Measurements from ENCODE around the gene NTN1.

The NTN1 gene

GRCh38 chr17:9124554-9124935, 103.2 kb downstream of the NTN1 start:
- TF ChIP-seq PAX5 (IDR thresholded peaks at IDR 0.05; ENCODE audit: insufficient read depth, low read length, severe bottlenecking) (no peak), POU2F2 (IDR thresholded peaks at IDR 0.05; ENCODE audit: low read depth, low read length) (no peak), TAF1 (IDR thresholded peaks at IDR 0.05; ENCODE audit: low read depth, low read length) (no peak), POLR2A (IDR thresholded peaks at IDR 0.05; ENCODE audit: low read depth, low read length) (no peak), POLR2AphosphoS5 (IDR thresholded peaks at IDR 0.05; ENCODE audit: low read depth, low read length) (no peak), SPI1 (IDR thresholded peaks at IDR 0.05; ENCODE audit: low read depth, low read length) (no peak)
- DNase-seq (ENCODE audit: insufficient read length, low spot score) (no peak), FAIRE-seq (no peak)

GRCh38 chr17:9125722-9126121, 104.4 kb downstream of the NTN1 start:
- TF ChIP-seq POLR2A (IDR thresholded peaks at IDR 0.05; ENCODE audit: low read depth, low read length) (no peak), POU2F2 (IDR thresholded peaks at IDR 0.05; ENCODE audit: low read depth, low read length) (no peak), PAX5 (IDR thresholded peaks at IDR 0.05; ENCODE audit: insufficient read depth, low read length, severe bottlenecking) (no peak), TAF1 (IDR thresholded peaks at IDR 0.05; ENCODE audit: low read depth, low read length) (no peak), SPI1 (IDR thresholded peaks at IDR 0.05; ENCODE audit: low read depth, low read length) (no peak), POLR2AphosphoS5 (IDR thresholded peaks at IDR 0.05; ENCODE audit: low read depth, low read length) (no peak)
- no peak for FAIRE-seq
- DNase-seq (ENCODE audit: insufficient read length, low spot score), result no peak

- TF ChIP-seq PAX5 (IDR thresholded peaks at IDR 0.05; ENCODE audit: insufficient read depth, low read length, severe bottlenecking), result no peak
- TF ChIP-seq POU2F2 (IDR thresholded peaks at IDR 0.05; ENCODE audit: low read depth, low read length), result no peak
- TF ChIP-seq TAF1 (IDR thresholded peaks at IDR 0.05; ENCODE audit: low read depth, low read length), result no peak
- TF ChIP-seq POLR2A (IDR thresholded peaks at IDR 0.05; ENCODE audit: low read depth, low read length), result no peak
- TF ChIP-seq POLR2AphosphoS5 (IDR thresholded peaks at IDR 0.05; ENCODE audit: low read depth, low read length), result no peak
- no peak for TF ChIP-seq SPI1 (IDR thresholded peaks at IDR 0.05; ENCODE audit: low read depth, low read length)
- DNase-seq (ENCODE audit: insufficient read length, low spot score), result no peak
- no peak for FAIRE-seq
These were observed 106.0 kb downstream of the NTN1 start for GRCh38 chr17:9127340-9127739.

GRCh38 chr17:9131371-9131770, 110.1 kb downstream of the NTN1 start:
- DNase-seq (ENCODE audit: insufficient read length, low spot score) (no peak), FAIRE-seq (no peak)

GRCh38 chr17:9132291-9132690, 111.0 kb downstream of the NTN1 start:
- TF ChIP-seq SPI1 (IDR thresholded peaks at IDR 0.05; ENCODE audit: low read depth, low read length), result no peak
- TF ChIP-seq TAF1 (IDR thresholded peaks at IDR 0.05; ENCODE audit: low read depth, low read length), result no peak
- TF ChIP-seq POU2F2 (IDR thresholded peaks at IDR 0.05; ENCODE audit: low read depth, low read length), result no peak
- no peak for DNase-seq (ENCODE audit: insufficient read length, low spot score)
- no peak for FAIRE-seq

More at GRCh38 chr17:9131371-9131770, 110.1 kb downstream of the NTN1 start:
- TF ChIP-seq POLR2A (IDR thresholded peaks at IDR 0.05; ENCODE audit: low read depth, low read length) (no peak), PAX5 (IDR thresholded peaks at IDR 0.05; ENCODE audit: insufficient read depth, low read length, severe bottlenecking) (no peak), SPI1 (IDR thresholded peaks at IDR 0.05; ENCODE audit: low read depth, low read length) (no peak), POU2F2 (IDR thresholded peaks at IDR 0.05; ENCODE audit: low read depth, low read length) (no peak), POLR2AphosphoS5 (IDR thresholded peaks at IDR 0.05; ENCODE audit: low read depth, low read length) (no peak), TAF1 (IDR thresholded peaks at IDR 0.05; ENCODE audit: low read depth, low read length) (no peak)

- no peak for FAIRE-seq
- no peak for DNase-seq (ENCODE audit: insufficient read length, low spot score)
- no peak for TF ChIP-seq POLR2A (IDR thresholded peaks at IDR 0.05; ENCODE audit: low read depth, low read length)
- no peak for TF ChIP-seq PAX5 (IDR thresholded peaks at IDR 0.05; ENCODE audit: insufficient read depth, low read length, severe bottlenecking)
- no peak for TF ChIP-seq POU2F2 (IDR thresholded peaks at IDR 0.05; ENCODE audit: low read depth, low read length)
- no peak for TF ChIP-seq POLR2AphosphoS5 (IDR thresholded peaks at IDR 0.05; ENCODE audit: low read depth, low read length)
- TF ChIP-seq SPI1 (IDR thresholded peaks at IDR 0.05; ENCODE audit: low read depth, low read length), result no peak
- no peak for TF ChIP-seq TAF1 (IDR thresholded peaks at IDR 0.05; ENCODE audit: low read depth, low read length)
These were observed 111.8 kb downstream of the NTN1 start for GRCh38 chr17:9132944-9133610.

GRCh38 chr17:9138161-9138717, 116.9 kb downstream of the NTN1 start:
- FAIRE-seq (no peak), DNase-seq (ENCODE audit: insufficient read length, low spot score) (no peak)
- TF ChIP-seq POU2F2 (IDR thresholded peaks at IDR 0.05; ENCODE audit: low read depth, low read length), result no peak
- no peak for TF ChIP-seq POLR2AphosphoS5 (IDR thresholded peaks at IDR 0.05; ENCODE audit: low read depth, low read length)
- no peak for TF ChIP-seq TAF1 (IDR thresholded peaks at IDR 0.05; ENCODE audit: low read depth, low read length)
- TF ChIP-seq PAX5 (IDR thresholded peaks at IDR 0.05; ENCODE audit: insufficient read depth, low read length, severe bottlenecking), result no peak
- no peak for TF ChIP-seq POLR2A (IDR thresholded peaks at IDR 0.05; ENCODE audit: low read depth, low read length)
- TF ChIP-seq SPI1 (IDR thresholded peaks at IDR 0.05; ENCODE audit: low read depth, low read length), result no peak

GRCh38 chr17:9139695-9140094, 118.4 kb downstream of the NTN1 start:
- DNase-seq (ENCODE audit: insufficient read length, low spot score), result no peak
- no peak for FAIRE-seq
- TF ChIP-seq TAF1 (IDR thresholded peaks at IDR 0.05; ENCODE audit: low read depth, low read length), result no peak
- TF ChIP-seq POLR2A (IDR thresholded peaks at IDR 0.05; ENCODE audit: low read depth, low read length), result no peak
- no peak for TF ChIP-seq SPI1 (IDR thresholded peaks at IDR 0.05; ENCODE audit: low read depth, low read length)
- TF ChIP-seq PAX5 (IDR thresholded peaks at IDR 0.05; ENCODE audit: insufficient read depth, low read length, severe bottlenecking), result no peak
- no peak for TF ChIP-seq POU2F2 (IDR thresholded peaks at IDR 0.05; ENCODE audit: low read depth, low read length)
- TF ChIP-seq POLR2AphosphoS5 (IDR thresholded peaks at IDR 0.05; ENCODE audit: low read depth, low read length), result no peak

GRCh38 chr17:9140550-9141424, 119.5 kb downstream of the NTN1 start:
- FAIRE-seq, result no peak

More at GRCh38 chr17:9140550-9141424, 119.5 kb downstream of the NTN1 start:
- TF ChIP-seq TAF1 (IDR thresholded peaks at IDR 0.05; ENCODE audit: low read depth, low read length) (no peak), POU2F2 (IDR thresholded peaks at IDR 0.05; ENCODE audit: low read depth, low read length) (no peak), PAX5 (IDR thresholded peaks at IDR 0.05; ENCODE audit: insufficient read depth, low read length, severe bottlenecking) (no peak), POLR2AphosphoS5 (IDR thresholded peaks at IDR 0.05; ENCODE audit: low read depth, low read length) (no peak), POLR2A (IDR thresholded peaks at IDR 0.05; ENCODE audit: low read depth, low read length) (no peak), SPI1 (IDR thresholded peaks at IDR 0.05; ENCODE audit: low read depth, low read length) (no peak)
- no peak for DNase-seq (ENCODE audit: insufficient read length, low spot score)
